HEK293 (cell line): ENCODE data around the gene IMPDH1.

Experiments
- BCL11A ChIP-seq: fragments of 450-650 bp; formaldehyde crosslinking; IDR thresholded peaks from 2 replicates; pipeline ENCODE4 v1.5.1; 2016; ENCODE audit warnings: low read depth, missing biosample characterization, missing genetic modification characterization
- ZBTB7A ChIP-seq: fragments of 450-650 bp; formaldehyde crosslinking; IDR thresholded peaks from 2 replicates; pipeline ENCODE4 v1.5.1; 2016; ENCODE audit warnings: low read depth, missing biosample characterization, missing genetic modification characterization
- ZNF114 ChIP-seq: fragments of 450-650 bp; formaldehyde crosslinking; IDR thresholded peaks from 2 replicates; pipeline ENCODE4 v1.5.0; 2017; ENCODE audit warnings: missing biosample characterization, missing genetic modification characterization
- ZNF660 ChIP-seq: fragments of 450-650 bp; IDR thresholded peaks from 2 replicates; pipeline ENCODE4 v1.5.1; 2018; ENCODE audit warnings: missing biosample characterization, mild to moderate bottlenecking, missing genetic modification characterization
- ZNF777 ChIP-seq: fragments of 450-650 bp; formaldehyde crosslinking; IDR thresholded peaks from 2 replicates; pipeline ENCODE4 v1.5.1; 2017; ENCODE audit warnings: missing biosample characterization, missing genetic modification characterization, borderline replicate concordance
- TF ChIP-seq, protein P1 (sequence below): fragments of 450-650 bp; formaldehyde crosslinking; IDR thresholded peaks from 2 replicates; pipeline ENCODE4 v1.5.1; 2016; ENCODE audit warnings: missing biosample characterization, missing genetic modification characterization
- TF ChIP-seq, protein P2 (sequence below): fragments of 450-650 bp; formaldehyde crosslinking; IDR thresholded peaks from 2 replicates; pipeline ENCODE4 v1.5.1; 2016; ENCODE audit warnings: missing biosample characterization, missing genetic modification characterization

- TF ChIP-seq ZBTB7A (tag by site-specific recombination): no peak
- no peak for TF ChIP-seq ZNF777 (tag by site-specific recombination)
- TF ChIP-seq, protein P1, sequence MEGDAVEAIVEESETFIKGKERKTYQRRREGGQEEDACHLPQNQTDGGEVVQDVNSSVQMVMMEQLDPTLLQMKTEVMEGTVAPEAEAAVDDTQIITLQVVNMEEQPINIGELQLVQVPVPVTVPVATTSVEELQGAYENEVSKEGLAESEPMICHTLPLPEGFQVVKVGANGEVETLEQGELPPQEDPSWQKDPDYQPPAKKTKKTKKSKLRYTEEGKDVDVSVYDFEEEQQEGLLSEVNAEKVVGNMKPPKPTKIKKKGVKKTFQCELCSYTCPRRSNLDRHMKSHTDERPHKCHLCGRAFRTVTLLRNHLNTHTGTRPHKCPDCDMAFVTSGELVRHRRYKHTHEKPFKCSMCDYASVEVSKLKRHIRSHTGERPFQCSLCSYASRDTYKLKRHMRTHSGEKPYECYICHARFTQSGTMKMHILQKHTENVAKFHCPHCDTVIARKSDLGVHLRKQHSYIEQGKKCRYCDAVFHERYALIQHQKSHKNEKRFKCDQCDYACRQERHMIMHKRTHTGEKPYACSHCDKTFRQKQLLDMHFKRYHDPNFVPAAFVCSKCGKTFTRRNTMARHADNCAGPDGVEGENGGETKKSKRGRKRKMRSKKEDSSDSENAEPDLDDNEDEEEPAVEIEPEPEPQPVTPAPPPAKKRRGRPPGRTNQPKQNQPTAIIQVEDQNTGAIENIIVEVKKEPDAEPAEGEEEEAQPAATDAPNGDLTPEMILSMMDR (tag by site-specific recombination): no peak
- no peak for TF ChIP-seq ZNF114 (tag by site-specific recombination)
- TF ChIP-seq BCL11A (tag by site-specific recombination): no peak
- TF ChIP-seq ZNF660 (tag by site-specific recombination): no peak
- TF ChIP-seq, protein P2, sequence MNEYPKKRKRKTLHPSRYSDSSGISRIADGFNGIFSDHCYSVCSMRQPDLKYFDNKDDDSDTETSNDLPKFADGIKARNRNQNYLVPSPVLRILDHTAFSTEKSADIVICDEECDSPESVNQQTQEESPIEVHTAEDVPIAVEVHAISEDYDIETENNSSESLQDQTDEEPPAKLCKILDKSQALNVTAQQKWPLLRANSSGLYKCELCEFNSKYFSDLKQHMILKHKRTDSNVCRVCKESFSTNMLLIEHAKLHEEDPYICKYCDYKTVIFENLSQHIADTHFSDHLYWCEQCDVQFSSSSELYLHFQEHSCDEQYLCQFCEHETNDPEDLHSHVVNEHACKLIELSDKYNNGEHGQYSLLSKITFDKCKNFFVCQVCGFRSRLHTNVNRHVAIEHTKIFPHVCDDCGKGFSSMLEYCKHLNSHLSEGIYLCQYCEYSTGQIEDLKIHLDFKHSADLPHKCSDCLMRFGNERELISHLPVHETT (tag by site-specific recombination): no peak
Measured at GRCh38 chr7:128366986-128367385, 42.8 kb downstream of the IMPDH1 start.
